OCI-LY1 (cell line): ENCODE results near the gene ZNF576.

ENCODE experiments used
- H2AFZ ChIP-seq: fragments of 200-600 bp; sonication (generic), shearing (Covaris generic); 2 replicates; pipeline ENCODE4 v1.6.0; 2014; ENCODE audit warnings: antibody characterized with exemption, mild to moderate bottlenecking, low read length
- H3F3A ChIP-seq: fragments of 200-600 bp; sonication (generic), shearing (Covaris generic); 2 replicates; pipeline ENCODE4 v1.6.0; 2014; ENCODE audit warnings: mild to moderate bottlenecking, antibody characterized with exemption, low read length, moderate library complexity; ENCODE audit not compliant: insufficient read depth
- H3K27ac ChIP-seq: fragments of 200-600 bp; sonication (generic); 2 replicates; pipeline ENCODE4 v1.5.1; 2014; ENCODE audit warnings: low read length, mixed run types, mild to moderate bottlenecking, low read depth; ENCODE audit not compliant: poor library complexity, severe bottlenecking
- H3K27me3 ChIP-seq: fragments of 200-600 bp; sonication (generic); 2 replicates; pipeline ENCODE4 v1.6.0; 2014; ENCODE audit warnings: antibody characterized with exemption, mild to moderate bottlenecking, low read length, moderate library complexity; ENCODE audit not compliant: insufficient read depth
- H3K36me3 ChIP-seq: fragments of 200-600 bp; sonication (generic); 2 replicates; pipeline ENCODE4 v1.6.1; 2014; ENCODE audit warnings: mild to moderate bottlenecking, antibody characterized with exemption, low read length, moderate library complexity, mixed read lengths; ENCODE audit not compliant: insufficient read depth
- H3K4me1 ChIP-seq: fragments of 200-600 bp; sonication (generic); 2 replicates; pipeline ENCODE4 v1.5.1; 2014; ENCODE audit warnings: mild to moderate bottlenecking, low read length, moderate library complexity; ENCODE audit not compliant: insufficient read depth, severe bottlenecking
- H3K4me2 ChIP-seq: fragments of 200-600 bp; sonication (generic), shearing (Covaris generic); 2 replicates; pipeline ENCODE4 v1.6.1; 2014; ENCODE audit warnings: low read length
- H3K4me3 ChIP-seq: fragments of 200-600 bp; sonication (generic); 2 replicates; pipeline ENCODE4 v1.5.1; 2014; ENCODE audit warnings: low read length, low read depth, mild to moderate bottlenecking, mixed read lengths; ENCODE audit not compliant: poor library complexity, severe bottlenecking
- H3K79me2 ChIP-seq: fragments of 200-600 bp; shearing (Covaris generic); 2 replicates; pipeline ENCODE4 v1.6.1; 2016; ENCODE audit warnings: mixed run types, low read length, mixed read lengths; ENCODE audit not compliant: insufficient read depth
- H3K9ac ChIP-seq: fragments of 200-600 bp; sonication (generic), shearing (Covaris generic); 2 replicates; pipeline ENCODE4 v1.6.1; 2014; ENCODE audit warnings: mild to moderate bottlenecking, low read length, mixed read lengths
- H3K9me2 ChIP-seq: fragments of 200-600 bp; sonication (generic), shearing (Covaris generic); 2 replicates; pipeline ENCODE4 v1.6.1; 2014; ENCODE audit warnings: low read depth, mild to moderate bottlenecking, low read length, mixed read lengths
- H3K9me3 ChIP-seq: fragments of 200-600 bp; shearing (Covaris generic); 2 replicates; pipeline ENCODE4 v1.6.1; 2014; ENCODE audit warnings: low read length, mixed read lengths
- H4K20me1 ChIP-seq: fragments of 200-600 bp; sonication (generic), shearing (Covaris generic); 2 replicates; pipeline ENCODE4 v1.6.0; 2016; ENCODE audit warnings: mild to moderate bottlenecking, low read length; ENCODE audit not compliant: insufficient read depth
- EZH2 ChIP-seq: fragments of 200-600 bp; sonication (generic), shearing (Covaris generic); IDR thresholded peaks from 2 replicates; pipeline ENCODE4 v1.8.0; 2017; ENCODE audit warnings: borderline replicate concordance, mixed run types, mild to moderate bottlenecking, antibody characterized with exemption, low read length, moderate library complexity, mixed read lengths
- TF ChIP-seq, protein P1 (sequence below): fragments of 200-600 bp; sonication (generic), shearing (Covaris generic); IDR thresholded peaks from 2 replicates; pipeline ENCODE4 v1.5.1; 2017; ENCODE audit warnings: mild to moderate bottlenecking, antibody characterized with exemption, low read length, moderate library complexity, mixed read lengths

Gene ZNF576

DNA sequence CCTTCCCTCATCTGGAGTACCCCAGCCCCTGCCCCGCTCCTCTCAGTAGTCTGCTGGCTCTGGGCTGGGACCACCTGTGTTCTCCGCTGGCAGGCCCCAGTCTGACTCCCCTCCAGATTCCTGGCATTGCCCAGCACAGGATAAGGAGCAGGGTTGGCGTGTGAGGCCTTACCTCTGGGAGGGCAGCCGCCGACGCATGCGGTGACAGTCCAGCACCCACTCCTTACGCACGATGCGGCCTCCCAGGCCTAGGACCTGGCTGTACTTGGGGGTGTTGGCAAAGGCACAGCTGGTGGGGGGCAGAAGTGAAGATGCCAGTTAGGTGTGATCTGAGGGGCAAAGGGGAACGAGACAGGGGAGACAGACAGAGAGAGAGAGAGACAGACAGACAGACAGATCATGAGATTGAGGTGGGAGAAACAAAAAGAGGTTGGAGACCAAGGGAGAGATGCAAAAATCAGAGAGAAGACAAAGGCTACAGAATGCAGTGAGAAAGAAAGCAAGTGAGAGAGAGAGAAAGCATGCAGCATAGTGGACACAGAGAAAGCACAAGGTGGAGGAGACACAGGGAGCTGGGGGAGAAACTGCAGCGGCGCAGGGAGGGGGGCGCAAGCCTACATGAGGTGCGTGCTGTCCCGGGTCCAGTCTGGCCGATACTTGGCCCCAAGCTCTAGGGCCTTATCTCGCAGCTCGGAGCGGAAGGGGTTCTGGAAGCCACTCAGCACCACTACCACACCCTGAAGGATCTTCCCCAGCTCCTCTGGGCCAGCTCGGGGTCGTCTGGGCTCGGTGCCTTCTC is 44.8 kb upstream of the ZNF576 start:
- no peaks in the 10 kb centered on the region for H4K20me1 ChIP-seq
- TF ChIP-seq EZH2, result no peak
- TF ChIP-seq, protein P1, sequence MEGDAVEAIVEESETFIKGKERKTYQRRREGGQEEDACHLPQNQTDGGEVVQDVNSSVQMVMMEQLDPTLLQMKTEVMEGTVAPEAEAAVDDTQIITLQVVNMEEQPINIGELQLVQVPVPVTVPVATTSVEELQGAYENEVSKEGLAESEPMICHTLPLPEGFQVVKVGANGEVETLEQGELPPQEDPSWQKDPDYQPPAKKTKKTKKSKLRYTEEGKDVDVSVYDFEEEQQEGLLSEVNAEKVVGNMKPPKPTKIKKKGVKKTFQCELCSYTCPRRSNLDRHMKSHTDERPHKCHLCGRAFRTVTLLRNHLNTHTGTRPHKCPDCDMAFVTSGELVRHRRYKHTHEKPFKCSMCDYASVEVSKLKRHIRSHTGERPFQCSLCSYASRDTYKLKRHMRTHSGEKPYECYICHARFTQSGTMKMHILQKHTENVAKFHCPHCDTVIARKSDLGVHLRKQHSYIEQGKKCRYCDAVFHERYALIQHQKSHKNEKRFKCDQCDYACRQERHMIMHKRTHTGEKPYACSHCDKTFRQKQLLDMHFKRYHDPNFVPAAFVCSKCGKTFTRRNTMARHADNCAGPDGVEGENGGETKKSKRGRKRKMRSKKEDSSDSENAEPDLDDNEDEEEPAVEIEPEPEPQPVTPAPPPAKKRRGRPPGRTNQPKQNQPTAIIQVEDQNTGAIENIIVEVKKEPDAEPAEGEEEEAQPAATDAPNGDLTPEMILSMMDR, result no peak

DNA sequence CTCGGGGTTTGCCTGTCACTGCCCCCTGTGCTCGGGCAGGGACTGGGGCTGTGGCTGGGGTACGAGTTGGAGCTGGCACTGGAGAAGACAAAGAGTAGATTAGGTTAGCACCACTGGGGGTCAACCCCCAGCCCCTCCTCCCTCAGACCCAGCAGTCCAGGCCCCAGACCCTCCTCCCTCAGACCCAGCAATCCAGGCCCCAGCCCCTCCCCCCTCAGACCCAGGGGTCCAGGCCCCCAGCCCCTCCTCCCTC is 44.3 kb upstream of the ZNF576 start:
- Histone ChIP-seq H3K9me3 (no peaks in the 10 kb centered on the region), H3K4me2 (no peak overlapping the region), H3K9ac (no peak overlapping the region), H3K9me2 (no peaks in the 10 kb centered on the region), H3F3A (no peaks in the 10 kb centered on the region), H3K27me3 (no peaks in the 10 kb centered on the region), H3K4me1 (no peaks in the 10 kb centered on the region), H2AFZ (no peak overlapping the region), H4K20me1 (no peaks in the 10 kb centered on the region), H3K27ac (no peak overlapping the region), H3K79me2 (no peaks in the 10 kb centered on the region), H3K36me3 (peaks cover 44% of the 10 kb centered on the region), H3K4me3 (no peak overlapping the region)
- TF ChIP-seq, protein P1, result no peak
- no peak for TF ChIP-seq EZH2

More for the DNA sequence above, 44.8 kb upstream of the ZNF576 start:
- H3K9ac ChIP-seq, result no peak overlapping the region
- H2AFZ ChIP-seq, result no peak overlapping the region
- H3K4me1 ChIP-seq, result no peaks in the 10 kb centered on the region
- peaks cover 44% of the 10 kb centered on the region for H3K36me3 ChIP-seq
- H3K9me3 ChIP-seq, result no peaks in the 10 kb centered on the region
- no peak overlapping the region for H3K4me2 ChIP-seq
- no peaks in the 10 kb centered on the region for H3K27me3 ChIP-seq
- H3F3A ChIP-seq, result no peaks in the 10 kb centered on the region
- H3K9me2 ChIP-seq, result no peaks in the 10 kb centered on the region
- H3K79me2 ChIP-seq, result no peaks in the 10 kb centered on the region
- H3K27ac ChIP-seq, result no peak overlapping the region
- no peak overlapping the region for H3K4me3 ChIP-seq

DNA sequence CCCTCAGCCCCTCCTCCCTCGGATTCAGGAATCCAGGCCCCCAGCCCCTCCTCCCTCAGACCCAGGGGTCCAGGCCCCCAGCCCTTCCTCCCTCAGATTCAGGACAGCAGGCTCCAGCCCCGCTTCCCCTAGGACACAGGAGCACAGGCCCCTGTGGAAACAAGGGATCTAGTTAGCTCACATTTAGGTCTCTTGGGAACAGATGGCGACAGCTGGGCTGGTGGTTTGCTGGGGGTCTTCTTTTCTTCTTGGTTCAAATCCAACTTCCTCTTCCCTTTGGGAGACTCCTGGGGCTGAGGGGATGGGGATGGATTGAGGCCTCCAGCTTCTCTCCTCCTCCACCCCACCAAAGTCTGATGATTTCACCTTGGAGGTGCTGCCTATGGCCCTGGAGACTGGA is 43.8 kb upstream of the ZNF576 start:
- H3K27ac ChIP-seq, result no peak overlapping the region
- no peak overlapping the region for H3K4me3 ChIP-seq
- no peaks in the 10 kb centered on the region for H3K4me1 ChIP-seq
- H3K9me2 ChIP-seq, result no peaks in the 10 kb centered on the region
- H2AFZ ChIP-seq, result no peak overlapping the region
- no peaks in the 10 kb centered on the region for H3K79me2 ChIP-seq
- no peaks in the 10 kb centered on the region for H3K27me3 ChIP-seq
- no peak overlapping the region for H3K4me2 ChIP-seq
- H3F3A ChIP-seq, result no peaks in the 10 kb centered on the region
- no peaks in the 10 kb centered on the region for H4K20me1 ChIP-seq
- H3K36me3 ChIP-seq, result peaks cover 44% of the 10 kb centered on the region
- no peak for TF ChIP-seq EZH2
- TF ChIP-seq, protein P1, result no peak
- no peak overlapping the region for H3K9ac ChIP-seq
- H3K9me3 ChIP-seq, result no peaks in the 10 kb centered on the region
